Adrenal gland (tissue), 5 donors: ENCODE measurements around the gene RAD17.

Experiments used
- CTCF ChIP-seq, 6 experiments: fragments of 450-650 bp in 4 of 6; fragments of 200-600 bp in 2 of 6; sonication (generic) in 1 of 6; IDR thresholded peaks; 1 replicate in 5 of 6; 2 replicates in 1 of 6; pipeline versions ENCODE4 v1.5.1 to v1.8.0; 2016 to 2021; ENCODE audit warnings: antibody characterized with exemption in 6 of 6, mild to moderate bottlenecking in 2 of 6, moderate library complexity in 1 of 6
- POLR2A ChIP-seq, 2 donors: fragments of 450-650 bp; IDR thresholded peaks; one replicate each; pipeline ENCODE4 v1.6.1; 2017; ENCODE audit warnings: antibody characterized with exemption in 2 of 2, mild to moderate bottlenecking in 2 of 2, moderate library complexity in 1 of 2
- donor health status: DM: no; HTN: no; CAD: no.

DNA sequence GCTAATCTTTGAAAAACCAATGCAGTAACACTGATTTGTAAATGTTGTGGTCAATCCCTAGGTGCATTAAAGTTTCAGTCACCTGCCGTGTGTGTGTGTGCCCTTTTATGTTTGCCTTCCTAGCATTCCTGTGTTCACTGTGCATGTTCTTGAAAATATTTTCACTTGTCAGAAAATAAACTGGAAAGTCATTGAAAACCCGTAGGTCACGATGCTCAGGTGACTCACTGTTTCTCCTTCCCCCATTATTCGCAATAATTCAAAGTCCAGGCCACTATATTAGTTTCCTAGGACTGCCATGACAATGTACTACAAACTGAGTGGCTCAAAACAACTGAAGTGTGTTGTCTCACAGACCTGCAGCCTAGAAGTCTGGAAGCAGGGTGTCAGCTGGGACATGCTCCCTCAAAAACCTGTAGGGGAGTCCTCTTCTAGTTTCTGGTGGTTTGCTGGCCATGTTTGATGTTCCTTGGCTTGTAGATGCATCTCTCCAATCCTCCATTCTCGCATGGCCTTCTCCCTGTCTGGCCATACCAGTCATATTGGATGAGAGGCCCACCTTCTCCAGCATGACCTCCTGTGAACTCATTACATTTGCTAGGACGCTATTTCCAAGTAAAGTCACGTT is 74.6 kb downstream of the RAD17 start:
- TF ChIP-seq CTCF (IDR thresholded peaks at IDR 0.05) (no peak), POLR2A (IDR thresholded peaks at IDR 0.05) (no peak)
